ENCODE results near the gene ARHGEF2.
"Not testable (repeated sequence)": the region's sequence is repeated elsewhere in the genome, so short reads cannot be mapped to it uniquely, and the experiment has no call there.

Gene ARHGEF2

DNA sequence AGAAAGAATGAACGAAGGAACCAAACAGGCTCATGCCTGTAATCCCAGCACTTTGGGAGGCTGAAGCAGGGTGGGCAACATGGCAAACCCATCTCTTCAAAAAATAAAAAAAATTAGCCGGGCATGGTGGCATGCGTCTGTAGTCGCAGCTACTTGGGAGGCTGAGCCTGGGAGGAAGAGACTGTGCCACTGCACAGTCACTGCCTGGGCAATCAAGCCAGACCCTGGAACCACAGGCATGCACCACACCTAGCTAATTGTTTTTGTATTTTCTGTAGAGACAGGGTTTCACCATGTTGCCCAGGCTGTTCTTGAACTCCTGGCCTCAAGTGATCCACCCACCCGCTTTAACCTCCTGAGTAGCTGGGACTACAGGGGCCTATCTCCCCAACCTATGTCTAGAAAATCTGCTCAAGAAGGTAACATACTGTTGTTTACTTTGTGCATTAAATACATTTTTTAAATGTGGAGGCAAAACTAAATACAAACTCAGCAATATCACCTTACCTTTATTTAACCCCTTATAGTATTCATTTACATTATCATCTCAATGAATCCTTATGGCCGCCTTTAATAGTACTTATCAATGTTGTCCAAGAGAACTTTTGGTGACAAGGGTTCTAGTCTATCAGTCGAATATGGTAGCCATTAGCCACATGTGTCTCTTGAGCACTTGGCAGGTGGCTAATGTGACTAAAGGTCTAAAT lies 46.9 kb downstream of the ARHGEF2 start:
- Histone ChIP-seq H3K9me3 (replicated peaks in 1 of 11) (no peaks in the 10 kb centered on the region), H3K36me3 (peaks cover 68 to 73% (median 72%) of the 10 kb centered on the region in 11 experiments), H3K4me3 (peak overlapping the region in 9 of 10 experiments; percentile 16 to 96 (median 83); a peak in 13 of 20 replicates), H3K9ac (peak overlapping the region; percentile 10 to 99 (median 91); a peak in 20 of 22 replicates), H4K20me1 (peaks cover 58 to 75% (median 72%) of the 10 kb centered on the region in 11 experiments), H3K4me1 (peaks cover 31 to 45% (median 41%) of the 10 kb centered on the region in 10 experiments), H3K27ac (no peak overlapping the region), H3K4me2 (peak overlapping the region; percentile 81 to 96 (median 91)), H3K27me3 (no peaks in the 10 kb centered on the region)
- TF ChIP-seq Cebpa-rat (IDR thresholded peaks at IDR 0.05) = no peak

GRCh38 chr1:155930725-155931124 lies 47.6 kb downstream of the ARHGEF2 start:
- H3K4me2 ChIP-seq = peak overlapping the region; percentile 81 to 96 (median 91)
- peak overlapping the region in 6 of 10 experiments; percentile 14 to 96 (median 84); a peak in 5 of 20 replicates for H3K4me3 ChIP-seq
- H3K27ac ChIP-seq; H3K9me3 ChIP-seq (replicated peaks in 1 of 11); H3K27me3 ChIP-seq: not testable (repeated sequence)
- H3K36me3 ChIP-seq = peaks cover 75 to 81% (median 79%) of the 10 kb centered on the region in 11 experiments
- H4K20me1 ChIP-seq = peaks cover 61 to 83% (median 77%) of the 10 kb centered on the region in 11 experiments
- H3K4me1 ChIP-seq = peaks cover 31 to 45% (median 41%) of the 10 kb centered on the region in 10 experiments
- H3K9ac ChIP-seq = peak overlapping the region; percentile 10 to 98 (median 50); a peak in 19 of 22 replicates

- H4K20me1 ChIP-seq = peaks cover 64 to 98% (median 92%) of the 10 kb centered on the region in 11 experiments
- no peak overlapping the region for H3K4me2 ChIP-seq
Observed at GRCh38 chr1:155929057-155929456, 49.3 kb downstream of the ARHGEF2 start.

DNA sequence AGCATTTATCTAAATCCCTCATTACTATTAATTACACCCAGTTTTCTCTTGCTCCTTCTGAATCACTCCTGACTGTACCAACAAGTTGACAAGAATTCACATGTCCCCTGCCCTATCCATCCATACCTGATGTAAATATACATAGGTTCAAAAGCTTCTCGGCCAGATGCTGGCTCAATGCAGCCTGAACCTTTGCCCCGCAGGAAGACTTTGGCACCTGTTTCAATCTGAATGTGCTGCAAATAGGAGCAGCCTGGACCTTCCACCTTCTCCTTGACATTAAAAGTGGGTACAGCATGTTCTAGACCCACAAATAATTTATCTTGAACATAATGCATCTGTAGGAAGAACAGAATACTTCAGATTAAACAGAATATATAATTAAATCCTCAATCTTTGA lies 52.8 kb downstream of the ARHGEF2 start:
- Histone ChIP-seq H4K20me1 (peaks cover 45 to 99% (median 96%) of the 10 kb centered on the region in 11 experiments), H3K27ac (no peak overlapping the region), H3K4me2 (no peak overlapping the region), H3K9me3 (replicated peaks in 1 of 11) (no peaks in the 10 kb centered on the region), H3K4me1 (peaks cover 0 to 8% (median 4%) of the 10 kb centered on the region in 10 experiments; a peak in 13 of 20 replicates), H3K9ac (no peak overlapping the region), H3K4me3 (no peak overlapping the region), H3K27me3 (no peaks in the 10 kb centered on the region), H3K36me3 (peaks cover 99 to 100% (median 100%) of the 10 kb centered on the region in 11 experiments)
- no peak for TF ChIP-seq Cebpa-rat (IDR thresholded peaks at IDR 0.05)

More at GRCh38 chr1:155929057-155929456, 49.3 kb downstream of the ARHGEF2 start:
- no peaks in the 10 kb centered on the region for H3K9me3 ChIP-seq (replicated peaks in 1 of 11)
- no peak overlapping the region for H3K9ac ChIP-seq
- H3K27ac ChIP-seq = no peak overlapping the region
- no peaks in the 10 kb centered on the region for H3K27me3 ChIP-seq
- peaks cover 31 to 37% (median 36%) of the 10 kb centered on the region in 10 experiments for H3K4me1 ChIP-seq
- no peak for TF ChIP-seq Cebpa-rat (IDR thresholded peaks at IDR 0.05)
- H3K36me3 ChIP-seq = peaks cover 92 to 97% (median 96%) of the 10 kb centered on the region in 11 experiments
- no peak overlapping the region for H3K4me3 ChIP-seq

- Histone ChIP-seq H3K4me3 (no peak overlapping the region), H3K9me3 (replicated peaks in 1 of 11) (no peaks in the 10 kb centered on the region), H3K4me2 (no peak overlapping the region), H3K4me1 (no peaks in the 10 kb centered on the region), H3K9ac (no peak overlapping the region), H3K27ac (no peak overlapping the region), H4K20me1 (peaks cover 19 to 91% (median 85%) of the 10 kb centered on the region in 11 experiments; a peak in 21 of 22 replicates), H3K27me3 (no peaks in the 10 kb centered on the region), H3K36me3 (peaks cover 97 to 100% (median 99%) of the 10 kb centered on the region in 11 experiments)
- no peak for TF ChIP-seq Cebpa-rat (IDR thresholded peaks at IDR 0.05)
Observed at GRCh38 chr1:155920717-155921116, 57.6 kb downstream of the ARHGEF2 start.

DNA sequence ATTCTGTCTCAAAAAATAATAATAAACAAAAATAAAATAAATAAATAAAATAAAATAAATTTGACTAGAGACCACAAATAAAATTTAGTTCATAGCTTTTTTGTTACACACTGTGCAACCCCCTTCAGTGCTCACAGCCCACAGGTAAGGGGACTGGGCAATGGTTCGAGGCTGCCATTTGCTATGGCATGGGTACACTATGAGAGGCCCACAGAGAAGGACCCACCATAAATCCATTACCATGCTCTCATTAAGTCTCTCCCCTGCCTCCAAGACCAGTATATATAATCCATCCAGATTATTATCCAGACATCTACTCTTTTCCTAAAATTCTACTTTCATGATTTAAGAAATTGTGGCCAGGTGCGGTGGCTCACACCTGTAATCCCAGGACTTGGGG lies 58.5 kb downstream of the ARHGEF2 start:
- peaks cover 19 to 89% (median 80%) of the 10 kb centered on the region in 11 experiments; a peak in 21 of 22 replicates for H4K20me1 ChIP-seq
- no peak overlapping the region for H3K9ac ChIP-seq
- H3K4me2 ChIP-seq = no peak overlapping the region
- no peaks in the 10 kb centered on the region for H3K4me1 ChIP-seq
- TF ChIP-seq Cebpa-rat (IDR thresholded peaks at IDR 0.05) = no peak
- H3K27ac ChIP-seq = no peak overlapping the region
- H3K27me3 ChIP-seq = no peaks in the 10 kb centered on the region
- H3K9me3 ChIP-seq (replicated peaks in 1 of 11) = no peaks in the 10 kb centered on the region
- peaks cover 97 to 100% (median 99%) of the 10 kb centered on the region in 11 experiments for H3K36me3 ChIP-seq
- no peak overlapping the region for H3K4me3 ChIP-seq

- Histone ChIP-seq H3K27ac (no peak overlapping the region), H3K36me3 (peaks cover 97 to 100% (median 99%) of the 10 kb centered on the region in 11 experiments), H4K20me1 (peaks cover 19 to 89% (median 77%) of the 10 kb centered on the region in 11 experiments; a peak in 20 of 22 replicates), H3K4me2 (no peak overlapping the region), H3K4me1 (no peaks in the 10 kb centered on the region), H3K4me3 (no peak overlapping the region), H3K27me3 (no peaks in the 10 kb centered on the region), H3K9ac (no peak overlapping the region), H3K9me3 (replicated peaks in 1 of 11) (no peaks in the 10 kb centered on the region)
- TF ChIP-seq Cebpa-rat (IDR thresholded peaks at IDR 0.05) = no peak
Observed at GRCh38 chr1:155918660-155919059, 59.7 kb downstream of the ARHGEF2 start.

DNA sequence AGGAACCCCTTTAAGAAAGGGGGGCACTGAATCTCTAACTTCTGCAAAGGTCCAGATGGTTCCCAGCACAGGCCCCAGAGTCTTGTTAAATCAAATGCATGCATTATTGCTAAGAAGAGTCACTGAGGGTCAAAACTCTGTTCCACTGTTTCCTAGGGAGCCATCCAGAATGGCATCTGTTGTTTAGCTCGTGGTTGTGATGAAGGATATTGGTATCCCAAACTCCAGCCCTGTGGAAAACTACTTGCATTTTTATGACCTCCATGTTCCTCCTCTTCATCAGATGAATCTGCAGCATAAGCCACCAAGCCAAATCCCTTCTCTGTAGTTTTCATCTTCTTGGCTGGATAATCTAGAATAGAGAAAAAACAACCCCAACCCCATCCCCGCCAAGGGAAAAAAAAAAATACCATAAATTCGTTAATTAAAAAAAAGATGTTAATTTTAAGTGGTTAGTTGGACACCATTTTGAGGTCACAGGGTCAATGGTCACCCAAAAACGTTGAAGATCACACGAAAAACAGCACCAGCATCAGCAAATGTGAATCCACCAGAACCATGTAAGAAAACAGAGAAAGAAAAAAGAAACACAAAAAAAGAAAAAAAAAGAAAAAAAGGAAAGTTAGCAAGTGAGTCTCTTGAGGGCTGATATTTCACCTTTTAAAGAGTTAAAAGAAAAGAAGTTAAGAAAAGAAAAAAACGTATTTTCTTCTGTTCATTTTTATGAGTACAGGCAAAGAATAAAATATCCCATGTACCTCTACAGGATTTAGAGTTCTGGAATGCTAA lies 64.2 kb downstream of the ARHGEF2 start:
- Histone ChIP-seq H3K36me3 (peaks cover 74 to 86% (median 79%) of the 10 kb centered on the region in 11 experiments), H3K9ac (no peak overlapping the region), H4K20me1 (peaks cover 0 to 61% (median 44%) of the 10 kb centered on the region in 11 experiments; a peak in 20 of 22 replicates), H3K4me2 (no peak overlapping the region), H3K4me1 (peaks cover 12 to 23% (median 20%) of the 10 kb centered on the region in 10 experiments), H3K9me3 (replicated peaks in 1 of 11) (no peaks in the 10 kb centered on the region), H3K4me3 (no peak overlapping the region), H3K27ac (no peak overlapping the region), H3K27me3 (no peaks in the 10 kb centered on the region)
- TF ChIP-seq Cebpa-rat (IDR thresholded peaks at IDR 0.05) = no peak
